Activated T-cell treated with anti-CD3 and anti-CD28 coated beads, Interleukin-2, amount 50 U/mL, for 4 hours (primary cell): ENCODE measurements around the gene GSTK1. TPM values are rescaled to one million over a fixed set of nuclear protein-coding genes. Genes with fewer than 3 reads are reported as not detected.
"Not testable (repeated sequence)": the region's sequence is repeated elsewhere in the genome, so short reads cannot be mapped to it uniquely, and the experiment has no call there.

Experiments used
- ATAC-seq, 2 donors: fragments of 200-7000 bp; cut with Tn5 transposase; one replicate each; pipeline ENCODE4 v1.10.0; 2021
- DNase-seq: peaks from one replicate; pipeline ENCODE4 v3.0.0-alpha.2; 2020
- H3K27me3 Mint-ChIP-seq: one replicate; pipeline ENCODE4 v1.8.0; 2021; ENCODE audit warnings: low read depth, mixed read lengths
- H3K36me3 Mint-ChIP-seq: one replicate; pipeline ENCODE4 v1.8.0; 2022; ENCODE audit warnings: mixed read lengths; ENCODE audit not compliant: insufficient read depth
- H3K4me1 Mint-ChIP-seq: one replicate; pipeline ENCODE4 v1.8.0; 2021; ENCODE audit warnings: low read depth, mixed read lengths
- H3K4me3 Mint-ChIP-seq: one replicate; pipeline ENCODE4 v1.8.0; 2021; ENCODE audit warnings: mild to moderate bottlenecking, moderate library complexity, mixed read lengths
- H3K9me3 Mint-ChIP-seq: one replicate; pipeline ENCODE4 v1.8.0; 2021; ENCODE audit warnings: mixed read lengths
- total RNA-seq, 3 donors: library from RNA; stranded (reverse); gene quantifications; one replicate each; pipeline ENCODE4 v1.2.1, GENCODE V29; 2021

GSTK1 gene
- total RNA-seq, 3 donors from 2014 or later: 90.4 to 97.2 (median 96.5) TPM

GRCh38 chr7:143287935-143288826, 24.9 kb downstream of the GSTK1 start, which contains the start of gene CASP2:
TSS of gene CASP2 (plus strand) at chr7:143288351. CDS start at chr7:143288456, 105 bp downstream.
- Mint-ChIP-seq H3K4me1 (peaks cover 56% of the 10 kb centered on the region), H3K4me3 (peak within 1 kb of the TSS; percentile 89), H3K36me3 (peaks cover 16% of the 10 kb centered on the region), H3K27me3 (no peaks in the 10 kb centered on the region), H3K9me3 (no peaks in the 10 kb centered on the region)
- peak; percentile 95 for ATAC-seq
- DNase-seq: peak; percentile 99

DNA sequence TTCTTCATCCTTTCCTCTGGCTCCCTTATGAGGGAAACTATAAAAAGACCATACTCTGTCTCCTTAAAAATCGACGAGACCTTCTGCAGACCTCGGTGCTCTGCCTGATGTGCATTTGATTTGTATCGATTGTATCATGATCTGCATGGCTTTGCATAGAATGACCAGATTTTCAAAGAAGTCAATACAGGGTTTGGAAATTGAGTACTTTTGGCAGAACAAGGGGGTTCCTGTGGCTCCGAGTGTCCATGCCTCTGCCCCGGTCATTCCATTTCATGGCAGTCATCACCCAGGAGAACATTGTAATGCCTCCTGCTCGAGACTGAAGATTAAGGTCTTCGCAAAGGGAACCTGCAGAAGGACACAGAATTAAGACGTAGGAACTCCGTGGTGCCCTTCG, 25.6 kb downstream of the GSTK1 start:
- no peak for DNase-seq
- no peak for ATAC-seq
- Mint-ChIP-seq H3K4me3 (peak overlapping the region; percentile 89), H3K4me1 (peaks cover 52% of the 10 kb centered on the region), H3K27me3 (no peaks in the 10 kb centered on the region), H3K9me3 (no peaks in the 10 kb centered on the region), H3K36me3 (peaks cover 22% of the 10 kb centered on the region)

DNA sequence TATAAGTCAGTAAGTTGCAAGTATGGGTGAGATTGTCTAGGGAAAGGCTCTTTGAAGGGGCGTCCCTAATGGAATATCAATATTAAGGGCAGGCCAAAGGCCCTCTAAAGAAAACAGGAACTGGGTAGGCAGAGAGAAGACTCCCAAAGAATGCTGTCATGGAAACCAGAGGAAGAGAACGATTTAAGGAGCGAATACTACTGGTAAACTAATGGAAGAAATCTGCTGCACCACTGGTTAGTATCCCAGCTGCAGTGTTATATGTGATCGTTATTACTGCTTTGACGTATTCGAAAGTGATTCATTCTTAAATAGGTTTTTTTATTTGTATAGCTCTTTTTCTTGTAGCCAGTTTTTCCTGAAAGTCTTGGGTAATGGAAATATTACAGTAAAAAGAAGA, 26.2 kb downstream of the GSTK1 start:
- DNase-seq (no peak), ATAC-seq (no peak)
- Mint-ChIP-seq H3K9me3 (no peaks in the 10 kb centered on the region), H3K4me1 (peaks cover 52% of the 10 kb centered on the region), H3K4me3 (peak overlapping the region; percentile 89), H3K36me3 (peaks cover 28% of the 10 kb centered on the region), H3K27me3 (no peaks in the 10 kb centered on the region)

GRCh38 chr7:143289888-143290287, 26.6 kb downstream of the GSTK1 start:
- DNase-seq, H3K27me3 Mint-ChIP-seq, H3K9me3 Mint-ChIP-seq, ATAC-seq: not testable (repeated sequence)
- peak overlapping the region; percentile 89 for H3K4me3 Mint-ChIP-seq
- H3K4me1 Mint-ChIP-seq: peaks cover 52% of the 10 kb centered on the region
- peaks cover 32% of the 10 kb centered on the region for H3K36me3 Mint-ChIP-seq

GRCh38 chr7:143290293-143290692, 27.1 kb downstream of the GSTK1 start:
- Mint-ChIP-seq H3K4me1 (peaks cover 54% of the 10 kb centered on the region), H3K4me3 (peak overlapping the region; percentile 89), H3K36me3 (peaks cover 36% of the 10 kb centered on the region), H3K27me3 (no peaks in the 10 kb centered on the region), H3K9me3 (no peaks in the 10 kb centered on the region)
- ATAC-seq (no peak), DNase-seq (no peak)

DNA sequence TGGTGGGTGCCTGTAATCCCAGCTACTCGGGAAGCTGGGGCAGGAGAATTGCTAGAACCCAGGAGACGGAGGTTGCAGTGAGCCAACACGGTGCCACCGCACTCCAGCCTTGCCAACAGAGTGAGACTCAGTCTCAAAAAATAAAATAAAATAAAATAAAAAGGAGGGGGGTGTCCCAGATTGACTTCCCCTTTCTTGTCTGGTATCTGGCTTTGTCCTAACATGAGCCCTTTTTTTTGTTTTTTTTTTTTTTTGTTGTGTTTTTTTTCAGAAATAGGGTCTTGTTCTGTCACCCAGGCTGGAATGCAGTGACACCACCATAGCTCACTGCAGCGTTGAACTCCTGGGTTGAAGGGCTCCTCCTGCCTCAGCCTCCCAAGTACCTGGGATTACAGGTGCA, 29.6 kb downstream of the GSTK1 start:
- Mint-ChIP-seq H3K4me3 (no peak overlapping the region), H3K36me3 (peaks cover 53% of the 10 kb centered on the region), H3K27me3 (no peaks in the 10 kb centered on the region), H3K9me3 (no peaks in the 10 kb centered on the region), H3K4me1 (peaks cover 59% of the 10 kb centered on the region)
- DNase-seq: no peak
- no peak for ATAC-seq

GRCh38 chr7:143295870-143296269, 32.6 kb downstream of the GSTK1 start:
- H3K4me3 Mint-ChIP-seq: no peak overlapping the region
- no peak for ATAC-seq

GRCh38 chr7:143296686-143297085, 33.4 kb downstream of the GSTK1 start:
- Mint-ChIP-seq H3K27me3 (no peaks in the 10 kb centered on the region), H3K4me3 (no peak overlapping the region), H3K4me1 (peaks cover 46% of the 10 kb centered on the region), H3K36me3 (peaks cover 72% of the 10 kb centered on the region), H3K9me3 (no peaks in the 10 kb centered on the region)
- DNase-seq (no peak), ATAC-seq (no peak)

More at GRCh38 chr7:143295870-143296269, 32.6 kb downstream of the GSTK1 start:
- Mint-ChIP-seq H3K36me3 (peaks cover 70% of the 10 kb centered on the region), H3K9me3 (no peaks in the 10 kb centered on the region), H3K4me1 (peaks cover 53% of the 10 kb centered on the region), H3K27me3 (no peaks in the 10 kb centered on the region)
- DNase-seq: no peak

- ATAC-seq: no peak
- Mint-ChIP-seq H3K36me3 (peaks cover 76% of the 10 kb centered on the region), H3K9me3 (no peaks in the 10 kb centered on the region), H3K4me3 (no peak overlapping the region), H3K4me1 (peaks cover 34% of the 10 kb centered on the region), H3K27me3 (no peaks in the 10 kb centered on the region)
- no peak for DNase-seq
Observed at GRCh38 chr7:143299346-143299745, 36.1 kb downstream of the GSTK1 start.

GRCh38 chr7:143299840-143300239, 36.6 kb downstream of the GSTK1 start:
- ATAC-seq: peak; percentile 91 to 93

GRCh38 chr7:143300959-143301935, 38.0 kb downstream of the GSTK1 start:
- ATAC-seq (no peak), DNase-seq (no peak)
- H3K4me3 Mint-ChIP-seq: no peak overlapping the region
- H3K36me3 Mint-ChIP-seq: peaks cover 74% of the 10 kb centered on the region
- peaks cover 32% of the 10 kb centered on the region for H3K4me1 Mint-ChIP-seq
- H3K9me3 Mint-ChIP-seq: no peaks in the 10 kb centered on the region
- no peaks in the 10 kb centered on the region for H3K27me3 Mint-ChIP-seq

More at GRCh38 chr7:143299840-143300239, 36.6 kb downstream of the GSTK1 start:
- Mint-ChIP-seq H3K27me3 (no peaks in the 10 kb centered on the region), H3K36me3 (peaks cover 77% of the 10 kb centered on the region), H3K9me3 (no peaks in the 10 kb centered on the region), H3K4me3 (no peak overlapping the region), H3K4me1 (peaks cover 34% of the 10 kb centered on the region)
- DNase-seq: peak; percentile 61

GRCh38 chr7:143303733-143304132, 40.5 kb downstream of the GSTK1 start:
- Mint-ChIP-seq H3K9me3 (no peaks in the 10 kb centered on the region), H3K27me3 (no peaks in the 10 kb centered on the region), H3K4me1 (peaks cover 34% of the 10 kb centered on the region), H3K4me3 (no peak overlapping the region), H3K36me3 (peaks cover 77% of the 10 kb centered on the region)
- ATAC-seq (no peak), DNase-seq (no peak)

- Mint-ChIP-seq H3K4me1 (peaks cover 30% of the 10 kb centered on the region), H3K27me3 (no peaks in the 10 kb centered on the region), H3K36me3 (peaks cover 69% of the 10 kb centered on the region), H3K4me3 (no peak overlapping the region), H3K9me3 (no peaks in the 10 kb centered on the region)
- ATAC-seq: no peak
- DNase-seq: no peak
Observed at GRCh38 chr7:143304938-143305337, 41.7 kb downstream of the GSTK1 start.

GRCh38 chr7:143305423-143306070, 42.3 kb downstream of the GSTK1 start:
- Mint-ChIP-seq H3K27me3 (no peaks in the 10 kb centered on the region), H3K4me1 (peaks cover 31% of the 10 kb centered on the region), H3K4me3 (no peak overlapping the region), H3K9me3 (no peaks in the 10 kb centered on the region), H3K36me3 (peaks cover 63% of the 10 kb centered on the region)
- ATAC-seq (peak; percentile 72 to 79), DNase-seq (peak; percentile 71)
